ENCODE measurements around the gene ADGRB3.

ADGRB3 gene

GRCh38 chr6:69294862-69295261, 659.8 kb downstream of the ADGRB3 start:
- POLR2A ChIA-PET, result no interaction called here
- CTCF ChIA-PET, result interaction anchor here (0.7 to 1.9 kb wide), 2 partner anchors 10 to 16 kb away, joined by 3 to 5 read pairs; no protein-coding TSS in a partner anchor
- TF ChIP-seq CTCF (IDR thresholded peaks at IDR 0.05; ENCODE audit: control extremely low read depth, extremely low read depth, low read depth, missing control alignments), result no peak

DNA sequence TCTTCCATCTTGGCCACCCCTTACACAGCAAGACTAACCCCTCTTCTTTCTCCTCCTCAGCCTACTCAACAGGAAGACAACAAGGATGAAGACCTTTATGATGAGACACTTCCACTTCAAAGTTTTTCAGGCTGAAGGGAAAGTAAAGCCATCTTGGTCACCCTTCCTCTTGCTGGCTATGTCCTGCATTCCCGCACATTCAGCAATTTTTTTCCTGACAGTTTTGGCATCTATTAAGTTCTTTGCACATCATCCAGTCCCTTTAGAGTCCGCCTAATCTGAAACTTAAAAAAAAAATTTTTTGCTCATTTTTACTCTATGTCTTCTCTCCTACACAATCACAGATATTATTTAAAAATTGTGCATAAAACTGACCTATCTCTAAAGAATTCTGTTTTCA, 668.3 kb downstream of the ADGRB3 start:
- DNase-seq (ENCODE audit: extremely low spot score), result no peak
- ChIA-PET POLR2A (no interaction called here), CTCF (interaction anchor here (1.2 kb wide), 1 partner anchor 21 kb away, joined by 3 read pairs; no protein-coding TSS in a partner anchor)
- TF ChIP-seq CTCF (IDR thresholded peaks at IDR 0.05; ENCODE audit: control extremely low read depth, extremely low read depth, low read depth, missing control alignments), result no peak

More at GRCh38 chr6:69294862-69295261, 659.8 kb downstream of the ADGRB3 start:
- DNase-seq (ENCODE audit: extremely low spot score), result no peak

DNA sequence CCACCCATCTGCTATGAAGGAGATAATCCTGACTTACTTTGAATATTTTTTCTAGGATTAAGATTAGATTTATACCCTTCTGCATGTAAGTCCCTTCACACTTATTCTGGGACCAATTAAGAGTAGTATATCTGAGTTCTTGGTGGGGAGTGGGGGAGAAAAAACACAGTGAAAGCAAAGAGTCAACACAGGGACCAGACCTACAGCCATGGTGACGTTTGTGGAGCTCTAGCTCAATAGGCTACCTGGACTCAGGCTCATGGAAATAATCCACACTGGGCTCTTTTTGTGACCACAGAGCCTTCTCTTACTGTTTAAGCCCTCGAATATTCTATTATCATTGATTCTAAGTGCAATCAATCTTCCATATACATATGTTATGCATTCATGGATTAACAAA, 670.4 kb downstream of the ADGRB3 start:
- POLR2A ChIA-PET, result no interaction called here
- CTCF ChIA-PET, result interaction anchor here (1.1 kb wide), 1 partner anchor 16 kb away, joined by 3 read pairs; no protein-coding TSS in a partner anchor
- TF ChIP-seq CTCF (IDR thresholded peaks at IDR 0.05; ENCODE audit: control extremely low read depth, extremely low read depth, low read depth, missing control alignments), result no peak
- no peak for DNase-seq (ENCODE audit: extremely low spot score)

DNA sequence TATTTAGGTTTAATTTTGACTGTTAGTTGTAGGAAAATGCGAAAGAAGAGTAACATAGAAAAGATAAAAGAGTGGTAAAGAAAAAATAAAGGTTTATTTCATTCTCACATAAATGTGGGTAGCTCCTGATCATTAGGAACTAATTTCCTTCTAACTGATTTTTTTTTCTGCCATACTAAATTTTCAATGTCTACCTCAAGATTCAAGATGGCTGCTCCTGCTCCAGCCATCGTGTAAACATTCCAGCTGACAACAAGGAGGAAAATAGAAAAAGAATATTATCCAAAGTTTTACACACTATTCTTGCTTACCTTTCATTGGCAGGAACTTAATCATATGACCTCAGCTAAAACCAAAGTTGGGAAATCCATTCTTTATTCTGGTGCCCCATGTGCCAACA, 673.5 kb downstream of the ADGRB3 start:
- no peak for TF ChIP-seq CTCF (IDR thresholded peaks at IDR 0.05; ENCODE audit: control extremely low read depth, extremely low read depth, low read depth, missing control alignments)
- ChIA-PET POLR2A (no interaction called here), CTCF (no interaction called here)
- DNase-seq (ENCODE audit: extremely low spot score), result no peak

DNA sequence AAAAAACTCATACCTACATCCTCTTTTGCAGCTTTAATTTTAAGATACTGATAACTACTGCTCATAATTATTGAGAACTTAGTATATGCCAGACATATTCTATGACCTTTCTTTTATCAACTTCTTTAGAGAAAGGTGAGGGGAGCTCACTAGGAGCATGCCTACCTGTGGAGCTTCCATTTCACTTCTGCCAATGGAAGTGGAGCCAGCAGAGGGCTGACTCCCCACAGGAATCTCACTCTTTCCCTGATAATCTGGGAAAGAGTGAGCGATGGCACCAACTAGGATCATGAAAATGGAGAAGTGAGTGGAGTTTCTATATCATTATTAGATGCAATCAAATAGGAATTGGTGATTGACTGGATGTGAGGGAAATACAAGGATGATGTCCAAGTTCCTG, 676.8 kb downstream of the ADGRB3 start:
- TF ChIP-seq CTCF (IDR thresholded peaks at IDR 0.05; ENCODE audit: control extremely low read depth, extremely low read depth, low read depth, missing control alignments), result no peak
- ChIA-PET CTCF (interaction anchor here (1.6 kb wide), 1 partner anchor 16 kb away, joined by 4 read pairs; no protein-coding TSS in a partner anchor), POLR2A (no interaction called here)
- no peak for DNase-seq (ENCODE audit: extremely low spot score)

- ChIA-PET POLR2A (no interaction called here), CTCF (interaction anchor here (1.4 kb wide), 1 partner anchor 13 kb away, joined by 3 read pairs; no protein-coding TSS in a partner anchor)
- no peak for DNase-seq (ENCODE audit: extremely low spot score)
- no peak for TF ChIP-seq CTCF (IDR thresholded peaks at IDR 0.05; ENCODE audit: control extremely low read depth, extremely low read depth, low read depth, missing control alignments)
Observed at GRCh38 chr6:69314001-69314400, 678.9 kb downstream of the ADGRB3 start.

Measured in GM10248 (cell line).